Hepatocyte (in vitro differentiated cells): Measurements from ENCODE around the gene CTNNA3.

Source experiments
- CTCF ChIP-seq: fragments of 200-600 bp; sonication (generic); IDR thresholded peaks from 2 replicates; pipeline ENCODE4 v1.5.1; 2016; ENCODE audit warnings: antibody characterized with exemption, mild to moderate bottlenecking; ENCODE audit not compliant: poor library complexity
- EZH2 ChIP-seq: fragments of 200-600 bp; sonication (generic); IDR thresholded peaks from 2 replicates; pipeline ENCODE4 v1.6.1; 2016; ENCODE audit warnings: antibody characterized with exemption, mild to moderate bottlenecking, borderline replicate concordance
- EZH2phosphoT487 ChIP-seq: fragments of 200-600 bp; sonication (generic); IDR thresholded peaks from one replicate; pipeline ENCODE4 v1.6.1; 2018; ENCODE audit warnings: antibody characterized with exemption, mild to moderate bottlenecking, low read depth, moderate library complexity; ENCODE audit not compliant: unreplicated experiment, severe bottlenecking

GRCh38 chr10:67171970-67172369, 524.0 kb downstream of the CTNNA3 start:
- TF ChIP-seq CTCF: no peak
- no peak for TF ChIP-seq EZH2phosphoT487
- no peak for TF ChIP-seq EZH2
